Measurements from ENCODE around the gene MPL.

MPL gene

DNA sequence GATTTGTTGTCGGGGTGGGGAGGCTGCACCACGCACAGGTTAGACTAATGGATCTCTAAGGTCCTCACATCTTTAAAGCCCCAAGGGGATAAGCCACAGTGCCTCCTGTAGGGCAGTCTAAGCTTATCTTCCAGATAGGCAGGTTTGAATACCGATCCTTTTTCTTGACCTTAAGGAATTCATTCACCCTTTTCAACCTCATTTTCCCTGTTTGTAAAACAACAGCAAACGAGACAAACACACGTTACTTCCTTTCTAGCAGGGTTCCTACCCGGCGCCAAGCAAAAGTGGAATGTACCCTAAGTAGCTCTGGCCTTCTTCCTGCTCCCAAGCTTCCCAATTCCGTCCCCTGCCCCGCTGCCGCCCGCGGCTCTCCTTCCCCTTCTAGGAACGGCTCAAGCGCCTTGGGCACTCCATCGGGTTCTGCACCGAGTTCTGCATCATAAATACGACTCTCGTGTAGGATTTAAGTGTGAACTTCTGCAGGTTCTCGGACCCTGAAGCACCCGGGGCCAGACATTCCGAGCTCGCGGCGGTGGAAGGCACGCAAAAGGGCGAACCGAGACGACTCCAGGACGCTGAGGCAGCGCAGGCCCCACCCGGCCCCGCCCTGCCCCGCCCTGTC lies 20.6 kb downstream of the MPL start (continued):
- TF ChIP-seq MZF1 (tag by site-specific recombination; IDR thresholded peaks at IDR 0.05; ENCODE audit: borderline replicate concordance) (peak; percentile 49; the same call in 1 of the 2 replicates), ZFP69B (tag by site-specific recombination; IDR thresholded peaks at IDR 0.05) (no peak), ZNF2 (tag by site-specific recombination; IDR thresholded peaks at IDR 0.05) (peak; percentile 75; the same call in 1 of the 2 replicates), ZNF747 (tag by site-specific recombination; IDR thresholded peaks at IDR 0.05) (no peak), ZEB2 (tag by site-specific recombination; IDR thresholded peaks at IDR 0.05) (no peak), SP2 (tag by site-specific recombination; IDR thresholded peaks at IDR 0.05) (no peak), ZNF776 (tag by site-specific recombination; IDR thresholded peaks at IDR 0.05; ENCODE audit: borderline replicate concordance) (no peak), ZNF530 (tag by site-specific recombination; IDR thresholded peaks at IDR 0.05; ENCODE audit: low read depth) (no peak), ZNF211 (tag by site-specific recombination; IDR thresholded peaks at IDR 0.05; ENCODE audit: low read depth) (no peak), ZFHX2 (tag by site-specific recombination; conservative IDR thresholded peaks at IDR 0.05) (no peak), GLIS1 (tag by site-specific recombination; IDR thresholded peaks at IDR 0.05) (no peak), IKZF3 (tag by site-specific recombination; IDR thresholded peaks at IDR 0.05) (peak; percentile 70), MYNN (tag by site-specific recombination; IDR thresholded peaks at IDR 0.05; ENCODE audit: borderline replicate concordance) (no peak), ZNF624 (tag by site-specific recombination; IDR thresholded peaks at IDR 0.05) (no peak), ZNF335 (tag by site-specific recombination; conservative IDR thresholded peaks at IDR 0.05) (peak; percentile 95), WT1 (tag by site-specific recombination; IDR thresholded peaks at IDR 0.05) (no peak), ZNF777 (tag by site-specific recombination; IDR thresholded peaks at IDR 0.05; ENCODE audit: borderline replicate concordance) (peak; percentile 35; the same call in 1 of the 2 replicates)
- TF ChIP-seq, protein P1, sequence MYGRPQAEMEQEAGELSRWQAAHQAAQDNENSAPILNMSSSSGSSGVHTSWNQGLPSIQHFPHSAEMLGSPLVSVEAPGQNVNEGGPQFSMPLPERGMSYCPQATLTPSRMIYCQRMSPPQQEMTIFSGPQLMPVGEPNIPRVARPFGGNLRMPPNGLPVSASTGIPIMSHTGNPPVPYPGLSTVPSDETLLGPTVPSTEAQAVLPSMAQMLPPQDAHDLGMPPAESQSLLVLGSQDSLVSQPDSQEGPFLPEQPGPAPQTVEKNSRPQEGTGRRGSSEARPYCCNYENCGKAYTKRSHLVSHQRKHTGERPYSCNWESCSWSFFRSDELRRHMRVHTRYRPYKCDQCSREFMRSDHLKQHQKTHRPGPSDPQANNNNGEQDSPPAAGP (tag by site-specific recombination; IDR thresholded peaks at IDR 0.05), result peak; percentile 51; the same call in 1 of the 2 replicates
- TF ChIP-seq, protein P2, sequence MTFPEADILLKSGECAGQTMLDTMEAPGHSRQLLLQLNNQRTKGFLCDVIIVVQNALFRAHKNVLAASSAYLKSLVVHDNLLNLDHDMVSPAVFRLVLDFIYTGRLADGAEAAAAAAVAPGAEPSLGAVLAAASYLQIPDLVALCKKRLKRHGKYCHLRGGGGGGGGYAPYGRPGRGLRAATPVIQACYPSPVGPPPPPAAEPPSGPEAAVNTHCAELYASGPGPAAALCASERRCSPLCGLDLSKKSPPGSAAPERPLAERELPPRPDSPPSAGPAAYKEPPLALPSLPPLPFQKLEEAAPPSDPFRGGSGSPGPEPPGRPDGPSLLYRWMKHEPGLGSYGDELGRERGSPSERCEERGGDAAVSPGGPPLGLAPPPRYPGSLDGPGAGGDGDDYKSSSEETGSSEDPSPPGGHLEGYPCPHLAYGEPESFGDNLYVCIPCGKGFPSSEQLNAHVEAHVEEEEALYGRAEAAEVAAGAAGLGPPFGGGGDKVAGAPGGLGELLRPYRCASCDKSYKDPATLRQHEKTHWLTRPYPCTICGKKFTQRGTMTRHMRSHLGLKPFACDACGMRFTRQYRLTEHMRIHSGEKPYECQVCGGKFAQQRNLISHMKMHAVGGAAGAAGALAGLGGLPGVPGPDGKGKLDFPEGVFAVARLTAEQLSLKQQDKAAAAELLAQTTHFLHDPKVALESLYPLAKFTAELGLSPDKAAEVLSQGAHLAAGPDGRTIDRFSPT (tag by site-specific recombination; IDR thresholded peaks at IDR 0.05), result no peak
- TF ChIP-seq, protein P3, sequence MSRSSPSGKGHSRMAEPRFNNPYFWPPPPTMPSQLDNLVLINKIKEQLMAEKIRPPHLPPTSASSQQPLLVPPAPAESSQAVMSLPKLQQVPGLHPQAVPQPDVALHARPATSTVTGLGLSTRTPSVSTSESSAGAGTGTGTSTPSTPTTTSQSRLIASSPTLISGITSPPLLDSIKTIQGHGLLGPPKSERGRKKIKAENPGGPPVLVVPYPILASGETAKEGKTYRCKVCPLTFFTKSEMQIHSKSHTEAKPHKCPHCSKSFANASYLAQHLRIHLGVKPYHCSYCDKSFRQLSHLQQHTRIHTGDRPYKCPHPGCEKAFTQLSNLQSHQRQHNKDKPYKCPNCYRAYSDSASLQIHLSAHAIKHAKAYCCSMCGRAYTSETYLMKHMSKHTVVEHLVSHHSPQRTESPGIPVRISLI (tag by site-specific recombination; IDR thresholded peaks at IDR 0.05), result no peak
- TF ChIP-seq, protein P4, sequence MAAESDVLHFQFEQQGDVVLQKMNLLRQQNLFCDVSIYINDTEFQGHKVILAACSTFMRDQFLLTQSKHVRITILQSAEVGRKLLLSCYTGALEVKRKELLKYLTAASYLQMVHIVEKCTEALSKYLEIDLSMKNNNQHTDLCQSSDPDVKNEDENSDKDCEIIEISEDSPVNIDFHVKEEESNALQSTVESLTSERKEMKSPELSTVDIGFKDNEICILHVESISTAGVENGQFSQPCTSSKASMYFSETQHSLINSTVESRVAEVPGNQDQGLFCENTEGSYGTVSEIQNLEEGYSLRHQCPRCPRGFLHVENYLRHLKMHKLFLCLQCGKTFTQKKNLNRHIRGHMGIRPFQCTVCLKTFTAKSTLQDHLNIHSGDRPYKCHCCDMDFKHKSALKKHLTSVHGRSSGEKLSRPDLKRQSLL (tag by site-specific recombination; IDR thresholded peaks at IDR 0.05), result peak; percentile 98
- TF ChIP-seq, protein P5, sequence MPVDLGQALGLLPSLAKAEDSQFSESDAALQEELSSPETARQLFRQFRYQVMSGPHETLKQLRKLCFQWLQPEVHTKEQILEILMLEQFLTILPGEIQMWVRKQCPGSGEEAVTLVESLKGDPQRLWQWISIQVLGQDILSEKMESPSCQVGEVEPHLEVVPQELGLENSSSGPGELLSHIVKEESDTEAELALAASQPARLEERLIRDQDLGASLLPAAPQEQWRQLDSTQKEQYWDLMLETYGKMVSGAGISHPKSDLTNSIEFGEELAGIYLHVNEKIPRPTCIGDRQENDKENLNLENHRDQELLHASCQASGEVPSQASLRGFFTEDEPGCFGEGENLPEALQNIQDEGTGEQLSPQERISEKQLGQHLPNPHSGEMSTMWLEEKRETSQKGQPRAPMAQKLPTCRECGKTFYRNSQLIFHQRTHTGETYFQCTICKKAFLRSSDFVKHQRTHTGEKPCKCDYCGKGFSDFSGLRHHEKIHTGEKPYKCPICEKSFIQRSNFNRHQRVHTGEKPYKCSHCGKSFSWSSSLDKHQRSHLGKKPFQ (tag by site-specific recombination; IDR thresholded peaks at IDR 0.05), result no peak
- TF ChIP-seq, protein P6, sequence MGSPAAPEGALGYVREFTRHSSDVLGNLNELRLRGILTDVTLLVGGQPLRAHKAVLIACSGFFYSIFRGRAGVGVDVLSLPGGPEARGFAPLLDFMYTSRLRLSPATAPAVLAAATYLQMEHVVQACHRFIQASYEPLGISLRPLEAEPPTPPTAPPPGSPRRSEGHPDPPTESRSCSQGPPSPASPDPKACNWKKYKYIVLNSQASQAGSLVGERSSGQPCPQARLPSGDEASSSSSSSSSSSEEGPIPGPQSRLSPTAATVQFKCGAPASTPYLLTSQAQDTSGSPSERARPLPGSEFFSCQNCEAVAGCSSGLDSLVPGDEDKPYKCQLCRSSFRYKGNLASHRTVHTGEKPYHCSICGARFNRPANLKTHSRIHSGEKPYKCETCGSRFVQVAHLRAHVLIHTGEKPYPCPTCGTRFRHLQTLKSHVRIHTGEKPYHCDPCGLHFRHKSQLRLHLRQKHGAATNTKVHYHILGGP (tag by site-specific recombination; IDR thresholded peaks at IDR 0.05), result peak; percentile 72
- TF ChIP-seq, protein P7, sequence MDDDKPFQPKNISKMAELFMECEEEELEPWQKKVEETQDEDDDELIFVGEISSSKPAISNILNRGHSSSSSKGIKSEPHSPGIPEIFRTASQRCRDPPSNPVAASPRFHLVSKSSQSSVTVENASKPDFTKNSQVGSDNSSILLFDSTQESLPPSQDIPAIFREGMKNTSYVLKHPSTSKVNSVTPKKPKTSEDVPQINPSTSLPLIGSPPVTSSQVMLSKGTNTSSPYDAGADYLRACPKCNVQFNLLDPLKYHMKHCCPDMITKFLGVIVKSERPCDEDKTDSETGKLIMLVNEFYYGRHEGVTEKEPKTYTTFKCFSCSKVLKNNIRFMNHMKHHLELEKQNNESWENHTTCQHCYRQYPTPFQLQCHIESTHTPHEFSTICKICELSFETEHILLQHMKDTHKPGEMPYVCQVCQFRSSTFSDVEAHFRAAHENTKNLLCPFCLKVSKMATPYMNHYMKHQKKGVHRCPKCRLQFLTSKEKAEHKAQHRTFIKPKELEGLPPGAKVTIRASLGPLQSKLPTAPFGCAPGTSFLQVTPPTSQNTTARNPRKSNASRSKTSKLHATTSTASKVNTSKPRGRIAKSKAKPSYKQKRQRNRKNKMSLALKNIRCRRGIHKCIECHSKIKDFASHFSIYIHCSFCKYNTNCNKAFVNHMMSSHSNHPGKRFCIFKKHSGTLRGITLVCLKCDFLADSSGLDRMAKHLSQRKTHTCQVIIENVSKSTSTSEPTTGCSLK (tag by site-specific recombination; IDR thresholded peaks at IDR 0.05), result no peak
- TF ChIP-seq, protein P8, sequence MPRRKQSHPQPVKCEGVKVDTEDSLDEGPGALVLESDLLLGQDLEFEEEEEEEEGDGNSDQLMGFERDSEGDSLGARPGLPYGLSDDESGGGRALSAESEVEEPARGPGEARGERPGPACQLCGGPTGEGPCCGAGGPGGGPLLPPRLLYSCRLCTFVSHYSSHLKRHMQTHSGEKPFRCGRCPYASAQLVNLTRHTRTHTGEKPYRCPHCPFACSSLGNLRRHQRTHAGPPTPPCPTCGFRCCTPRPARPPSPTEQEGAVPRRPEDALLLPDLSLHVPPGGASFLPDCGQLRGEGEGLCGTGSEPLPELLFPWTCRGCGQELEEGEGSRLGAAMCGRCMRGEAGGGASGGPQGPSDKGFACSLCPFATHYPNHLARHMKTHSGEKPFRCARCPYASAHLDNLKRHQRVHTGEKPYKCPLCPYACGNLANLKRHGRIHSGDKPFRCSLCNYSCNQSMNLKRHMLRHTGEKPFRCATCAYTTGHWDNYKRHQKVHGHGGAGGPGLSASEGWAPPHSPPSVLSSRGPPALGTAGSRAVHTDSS (tag by site-specific recombination; IDR thresholded peaks at IDR 0.05), result no peak
- TF ChIP-seq, protein P9, sequence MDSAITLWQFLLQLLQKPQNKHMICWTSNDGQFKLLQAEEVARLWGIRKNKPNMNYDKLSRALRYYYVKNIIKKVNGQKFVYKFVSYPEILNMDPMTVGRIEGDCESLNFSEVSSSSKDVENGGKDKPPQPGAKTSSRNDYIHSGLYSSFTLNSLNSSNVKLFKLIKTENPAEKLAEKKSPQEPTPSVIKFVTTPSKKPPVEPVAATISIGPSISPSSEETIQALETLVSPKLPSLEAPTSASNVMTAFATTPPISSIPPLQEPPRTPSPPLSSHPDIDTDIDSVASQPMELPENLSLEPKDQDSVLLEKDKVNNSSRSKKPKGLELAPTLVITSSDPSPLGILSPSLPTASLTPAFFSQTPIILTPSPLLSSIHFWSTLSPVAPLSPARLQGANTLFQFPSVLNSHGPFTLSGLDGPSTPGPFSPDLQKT (IDR thresholded peaks at IDR 0.05; ENCODE audit: borderline replicate concordance, low read depth, low read length), result no peak

Measured in HEK293 (cell line).